B cell (primary cell): ENCODE results near the gene CTDNEP1.

Source experiments
- EZH2 ChIP-seq: IDR thresholded peaks from 2 replicates; pipeline ENCODE4 v1.6.1; 2012; ENCODE audit warnings: borderline replicate concordance, low read depth, mild to moderate bottlenecking, moderate library complexity, low read length; ENCODE audit not compliant: insufficient read depth, poor library complexity, severe bottlenecking
- TF ChIP-seq, protein P1 (sequence below): fragments of 200-600 bp; IDR thresholded peaks from one replicate; pipeline ENCODE4 v1.8.0; 2022; ENCODE audit warnings: antibody characterized with exemption, mild to moderate bottlenecking

DNA sequence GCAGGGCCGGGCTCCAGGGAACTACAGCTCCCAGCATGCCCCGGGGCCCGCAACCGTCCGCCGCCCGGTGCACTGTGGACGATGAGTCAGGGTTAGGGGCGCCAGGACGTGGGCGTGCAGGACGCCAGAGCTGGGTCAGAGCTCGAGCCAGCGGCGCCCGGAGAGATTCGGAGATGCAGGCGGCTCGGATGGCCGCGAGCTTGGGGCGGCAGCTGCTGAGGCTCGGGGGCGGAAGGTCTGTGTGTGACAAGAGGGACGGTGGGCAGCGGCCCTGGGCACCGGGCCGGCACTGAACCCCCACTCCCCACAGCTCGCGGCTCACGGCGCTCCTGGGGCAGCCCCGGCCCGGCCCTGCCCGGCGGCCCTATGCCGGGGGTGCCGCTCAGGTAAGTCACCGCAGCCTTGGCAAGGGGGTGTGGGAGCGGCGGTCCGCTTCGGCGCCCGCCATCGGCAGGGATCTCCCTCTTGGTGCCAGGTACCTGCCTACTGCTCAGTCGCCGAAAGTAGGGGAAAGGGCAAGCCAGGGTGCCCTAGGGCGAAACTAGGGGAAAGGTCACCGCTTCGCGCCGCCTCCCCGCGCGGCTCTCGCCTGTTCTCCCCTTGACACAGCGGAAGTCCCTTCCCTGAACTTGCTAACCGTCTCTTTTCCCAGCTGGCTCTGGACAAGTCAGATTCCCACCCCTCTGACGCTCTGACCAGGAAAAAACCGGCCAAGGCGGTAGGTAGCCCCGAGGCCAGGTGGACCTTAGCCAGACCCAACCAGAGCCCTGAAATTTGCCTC lies 31.5 kb downstream of the CTDNEP1 start, which contains the start of the genes ACADVL and DLG4:
- TF ChIP-seq, protein P1, sequence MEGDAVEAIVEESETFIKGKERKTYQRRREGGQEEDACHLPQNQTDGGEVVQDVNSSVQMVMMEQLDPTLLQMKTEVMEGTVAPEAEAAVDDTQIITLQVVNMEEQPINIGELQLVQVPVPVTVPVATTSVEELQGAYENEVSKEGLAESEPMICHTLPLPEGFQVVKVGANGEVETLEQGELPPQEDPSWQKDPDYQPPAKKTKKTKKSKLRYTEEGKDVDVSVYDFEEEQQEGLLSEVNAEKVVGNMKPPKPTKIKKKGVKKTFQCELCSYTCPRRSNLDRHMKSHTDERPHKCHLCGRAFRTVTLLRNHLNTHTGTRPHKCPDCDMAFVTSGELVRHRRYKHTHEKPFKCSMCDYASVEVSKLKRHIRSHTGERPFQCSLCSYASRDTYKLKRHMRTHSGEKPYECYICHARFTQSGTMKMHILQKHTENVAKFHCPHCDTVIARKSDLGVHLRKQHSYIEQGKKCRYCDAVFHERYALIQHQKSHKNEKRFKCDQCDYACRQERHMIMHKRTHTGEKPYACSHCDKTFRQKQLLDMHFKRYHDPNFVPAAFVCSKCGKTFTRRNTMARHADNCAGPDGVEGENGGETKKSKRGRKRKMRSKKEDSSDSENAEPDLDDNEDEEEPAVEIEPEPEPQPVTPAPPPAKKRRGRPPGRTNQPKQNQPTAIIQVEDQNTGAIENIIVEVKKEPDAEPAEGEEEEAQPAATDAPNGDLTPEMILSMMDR: no peak
- TF ChIP-seq EZH2: no peak
